H9 (cell line): ENCODE results near the gene BRSK1. TPM values are rescaled to one million over a fixed set of nuclear protein-coding genes. Genes with fewer than 3 reads are reported as not detected.

Source experiments
- DNase-seq: peaks from one replicate; pipeline ENCODE4 v3.0.0-alpha.2; 2017
- H2AFZ ChIP-seq: one replicate; pipeline ENCODE4 v1.6.1; 2013; ENCODE audit warnings: mild to moderate bottlenecking, low read length, control low read depth, moderate library complexity
- H2AK5ac ChIP-seq: 2 replicates; pipeline ENCODE4 v1.6.1; 2013; ENCODE audit warnings: low read length, control low read depth, mixed read lengths; ENCODE audit not compliant: insufficient read length
- H2BK120ac ChIP-seq: one replicate; pipeline ENCODE4 v1.6.1; 2013; ENCODE audit warnings: low read depth, mild to moderate bottlenecking, low read length, control low read depth, inconsistent platforms; ENCODE audit not compliant: poor library complexity, severe bottlenecking
- H2BK12ac ChIP-seq: 2 replicates; pipeline ENCODE4 v1.6.1; 2013; ENCODE audit warnings: low read length, control low read depth, mixed read lengths, low read depth; ENCODE audit not compliant: insufficient read length
- H2BK15ac ChIP-seq: 2 replicates; pipeline ENCODE4 v1.6.1; 2013; ENCODE audit warnings: low read depth, low read length, control low read depth
- H2BK20ac ChIP-seq: one replicate; pipeline ENCODE4 v1.6.1; 2013; ENCODE audit warnings: low read depth, mild to moderate bottlenecking, low read length, control low read depth, inconsistent platforms; ENCODE audit not compliant: poor library complexity, severe bottlenecking
- H2BK5ac ChIP-seq: 2 replicates; pipeline ENCODE4 v1.6.1; 2013; ENCODE audit warnings: low read length, control low read depth, mixed read lengths; ENCODE audit not compliant: insufficient read length
- H3K14ac ChIP-seq: 2 replicates; pipeline ENCODE4 v1.6.1; 2013; ENCODE audit warnings: low read length, control low read depth; ENCODE audit not compliant: insufficient read depth
- H3K18ac ChIP-seq: 2 replicates; pipeline ENCODE4 v1.6.1; 2013; ENCODE audit warnings: low read depth, mild to moderate bottlenecking, mixed read lengths, low read length, control low read depth; ENCODE audit not compliant: insufficient read length
- H3K23ac ChIP-seq: 2 replicates; pipeline ENCODE4 v1.6.1; 2013; ENCODE audit warnings: low read length, control low read depth, mixed read lengths, low read depth; ENCODE audit not compliant: insufficient read length
- H3K23me2 ChIP-seq: 2 replicates; pipeline ENCODE4 v1.6.1; 2013; ENCODE audit warnings: low read depth, mild to moderate bottlenecking, mixed read lengths, low read length, control low read depth; ENCODE audit not compliant: insufficient read length, poor library complexity, severe bottlenecking
- H3K27ac ChIP-seq: 2 replicates; pipeline ENCODE4 v1.5.1; 2013; ENCODE audit warnings: low read length, control low read depth, mixed read lengths, low read depth; ENCODE audit not compliant: insufficient read length
- H3K27me3 ChIP-seq: 2 replicates; pipeline ENCODE4 v1.6.1; 2013; ENCODE audit warnings: low read length, control low read depth, inconsistent platforms; ENCODE audit not compliant: insufficient read depth
- H3K4ac ChIP-seq: 2 replicates; pipeline ENCODE4 v1.6.1; 2013; ENCODE audit warnings: low read depth, mild to moderate bottlenecking, control low read depth, inconsistent platforms, low read length, moderate library complexity
- H3K4me1 ChIP-seq: 2 replicates; pipeline ENCODE4 v1.6.1; 2013; ENCODE audit warnings: low read length, control low read depth, inconsistent platforms; ENCODE audit not compliant: insufficient read depth
- H3K4me2 ChIP-seq: 2 replicates; pipeline ENCODE4 v1.6.1; 2013; ENCODE audit warnings: low read length, control low read depth, mixed read lengths; ENCODE audit not compliant: insufficient read length, insufficient read depth
- H3K56ac ChIP-seq: 2 replicates; pipeline ENCODE4 v1.6.1; 2013; ENCODE audit warnings: low read depth, mild to moderate bottlenecking, mixed read lengths, low read length, control low read depth; ENCODE audit not compliant: insufficient read length
- H3K79me1 ChIP-seq: 2 replicates; pipeline ENCODE4 v1.6.1; 2013; ENCODE audit warnings: low read depth, mild to moderate bottlenecking, moderate library complexity, low read length, control low read depth, inconsistent platforms; ENCODE audit not compliant: insufficient read depth, poor library complexity, severe bottlenecking
- H3K79me2 ChIP-seq: 2 replicates; pipeline ENCODE4 v1.6.1; 2013; ENCODE audit warnings: low read length, control low read depth, inconsistent platforms; ENCODE audit not compliant: insufficient read depth
- H3K9ac ChIP-seq: 2 replicates; pipeline ENCODE4 v1.6.1; 2013; ENCODE audit warnings: low read length, control low read depth, mixed read lengths; ENCODE audit not compliant: insufficient read length; ENCODE audit errors: extremely low read depth
- H3K9me3 ChIP-seq: one replicate; pipeline ENCODE4 v1.6.1; 2013; ENCODE audit warnings: low read depth, low read length, inconsistent platforms; ENCODE audit not compliant: control insufficient read depth
- H3T11ph ChIP-seq: one replicate; pipeline ENCODE4 v1.6.1; 2013; ENCODE audit warnings: mild to moderate bottlenecking, low read length, control low read depth, inconsistent platforms
- H4K20me1 ChIP-seq: one replicate; pipeline ENCODE4 v1.6.1; 2013; ENCODE audit not compliant: control insufficient read depth, insufficient read length, insufficient read depth
- H4K5ac ChIP-seq: 2 replicates; pipeline ENCODE4 v1.6.1; 2013; ENCODE audit warnings: low read depth, mild to moderate bottlenecking, mixed read lengths, low read length, control low read depth; ENCODE audit not compliant: insufficient read length
- H4K8ac ChIP-seq: replicated peaks from 2 replicates; pipeline ENCODE4 v1.6.1; 2013; ENCODE audit warnings: low read length, control low read depth, mixed read lengths, low read depth; ENCODE audit not compliant: insufficient read length
- H4K91ac ChIP-seq: 2 replicates; pipeline ENCODE4 v1.6.1; 2013; ENCODE audit warnings: low read depth, mild to moderate bottlenecking, moderate library complexity, mixed read lengths, low read length, control low read depth; ENCODE audit not compliant: insufficient read length
- H3K27ac Mint-ChIP-seq, 3 experiments: 2 replicates in 2 of 3; 3 replicates in 1 of 3; pipeline ENCODE4 v1.8.0; 2020 to 2021; ENCODE audit warnings: mixed read lengths in 3 of 3, mild to moderate bottlenecking in 1 of 3, moderate library complexity in 1 of 3
- H3K27me3 Mint-ChIP-seq: 2 replicates; pipeline ENCODE4 v1.8.0; 2021; ENCODE audit warnings: low read depth, mild to moderate bottlenecking, moderate library complexity, mixed read lengths
- H3K36me3 Mint-ChIP-seq, 3 experiments: 2 replicates in 2 of 3; 3 replicates in 1 of 3; pipeline ENCODE4 v1.8.0; 2020 to 2021; ENCODE audit warnings: low read depth in 3 of 3, mixed read lengths in 3 of 3; ENCODE audit not compliant: insufficient read depth in 1 of 3
- H3K4me1 Mint-ChIP-seq, 2 experiments: 2 replicates each; pipeline ENCODE4 v1.8.0; 2020; ENCODE audit warnings: mixed read lengths in 2 of 2
- H3K4me3 Mint-ChIP-seq, 2 experiments: 2 replicates in 1 of 2; 3 replicates in 1 of 2; pipeline ENCODE4 v1.8.0; 2020 to 2021; ENCODE audit warnings: mild to moderate bottlenecking in 2 of 2, mixed read lengths in 2 of 2, moderate library complexity in 1 of 2
- H3K9me3 Mint-ChIP-seq, 2 experiments: 2 replicates in 1 of 2; 3 replicates in 1 of 2; pipeline ENCODE4 v1.8.0; 2020; ENCODE audit warnings: mild to moderate bottlenecking in 2 of 2, mixed read lengths in 2 of 2, moderate library complexity in 1 of 2
- CTCF ChIP-seq: fragments of 200-600 bp; sonication (generic); conservative IDR thresholded peaks from 3 replicates; pipeline ENCODE4 v1.8.0; 2021; ENCODE audit warnings: antibody characterized with exemption, mild to moderate bottlenecking
- WGBS: extraction: QIAGEN DNeasy Blood & Tissue Kit; methylation state at CpG from one replicate; pipeline ENCODE4 v1.1.7; 2013; ENCODE audit warnings: missing lambda C conversion rate, low lambda C conversion rate, mixed read lengths; ENCODE audit not compliant: insufficient read length; ENCODE audit errors: extremely low coverage; 5-methylcytosine and 5-hydroxymethylcytosine counted together
- total RNA-seq: library from RNA; stranded (reverse); gene quantifications from 2 replicates; pipeline ENCODE4 v1.2.1, GENCODE V29; 2021

The BRSK1 gene
- total RNA-seq, 1 experiment from 2014 or later = 43.5 TPM

DNA sequence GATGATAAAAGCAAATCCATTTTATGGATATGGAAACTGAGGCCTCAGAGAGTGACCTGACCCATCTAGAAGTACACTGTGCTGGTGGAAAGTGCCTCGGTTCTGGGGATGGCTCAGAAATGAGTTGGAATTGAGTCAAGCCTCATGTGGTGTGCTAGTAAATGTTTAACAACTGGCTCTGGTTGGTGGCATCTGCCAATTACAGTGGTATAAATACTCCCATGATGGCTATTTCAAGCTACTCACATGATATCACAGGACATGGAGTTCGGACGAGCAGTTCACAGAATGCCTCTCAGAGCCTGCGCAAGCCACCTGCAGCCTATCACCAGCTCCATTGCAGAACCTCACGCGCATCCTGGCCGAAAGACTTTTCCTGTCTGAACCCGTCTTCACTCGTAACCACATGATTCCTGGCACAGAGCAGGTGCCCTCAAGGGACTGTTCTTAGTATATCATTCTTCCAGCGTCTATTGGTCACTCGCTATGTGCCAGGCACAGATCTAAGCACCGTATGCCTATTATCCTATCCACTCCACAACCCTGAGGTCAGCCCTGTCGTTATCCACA, 32.2 kb downstream of the BRSK1 start:
- Mint-ChIP-seq H3K4me1 (peaks cover 11 to 22% of the 10 kb centered on the region in 2 experiments), H3K27ac (no peak overlapping the region)
- no peak overlapping the region for H3K4ac ChIP-seq

More for the DNA sequence above, 32.2 kb downstream of the BRSK1 start:
- no peaks in the 10 kb centered on the region for H4K20me1 ChIP-seq
- no peak overlapping the region for H3K23ac ChIP-seq
- no peak for TF ChIP-seq CTCF
- no peak overlapping the region for H3K14ac ChIP-seq
- no peak overlapping the region for H4K8ac ChIP-seq
- DNase-seq = no peak
- H3K23me2 ChIP-seq = no peaks in the 10 kb centered on the region
- H3K27ac ChIP-seq = no peak overlapping the region
- no peaks in the 10 kb centered on the region for H3K4me1 ChIP-seq
- no peak overlapping the region for H3K9ac ChIP-seq
- no peaks in the 10 kb centered on the region for H3K79me2 ChIP-seq
- no peak overlapping the region for H3K4me2 ChIP-seq
- no peak overlapping the region for H4K91ac ChIP-seq
- no peak overlapping the region for H2BK120ac ChIP-seq
- Mint-ChIP-seq H3K9me3 (no peaks in the 10 kb centered on the region; a peak in 1 of 5 replicates), H3K4me3 (no peak overlapping the region), H3K27me3 (peaks cover 5% of the 10 kb centered on the region), H3K36me3 (peaks cover 0 to 2% (median 0%) of the 10 kb centered on the region in 3 experiments; a peak in 2 of 7 replicates)
- no peak overlapping the region for H2BK12ac ChIP-seq
- no peak overlapping the region for H4K5ac ChIP-seq
- no peak overlapping the region for H2AFZ ChIP-seq
- H2BK5ac ChIP-seq = no peak overlapping the region
- no peak overlapping the region for H2AK5ac ChIP-seq
- H3K56ac ChIP-seq = no peak overlapping the region
- no peak overlapping the region for H3T11ph ChIP-seq
- H2BK20ac ChIP-seq = no peak overlapping the region
- H3K9me3 ChIP-seq = no peaks in the 10 kb centered on the region
- no peaks in the 10 kb centered on the region; the same call in 1 of the 2 replicates for H3K27me3 ChIP-seq
- no peak overlapping the region for H3K18ac ChIP-seq
- H3K79me1 ChIP-seq = no peaks in the 10 kb centered on the region
- no CpG with 5 or more reads among the region's 13 CpGs for WGBS
- H2BK15ac ChIP-seq = no peak overlapping the region
